GM12878 (cell line): Measurements from ENCODE around the gene SYF2. TPM values are rescaled to one million over a fixed set of nuclear protein-coding genes. Genes with fewer than 3 reads are reported as not detected.

ENCODE experiments used
- ATAC-seq: fragments of 200-7000 bp; cut with Tn5 transposase; 3 replicates; pipeline ENCODE4 v1.9.1; 2020; ENCODE audit warnings: mild to moderate bottlenecking, moderate library complexity
- BruUV-seq: library from RNA; stranded (reverse); fragments of 400-500 nt; replicated peaks from 2 replicates; lab custom pipeline; 2021; lab: Mats Ljungman, UMichigan
- CTCF ChIA-PET: fragments of 300-600 bp; sonication (Branson Sonifier 250); formaldehyde crosslinking; extraction: SDS; loops from one replicate; lab custom pipeline; 2021; ENCODE audit warnings: inconsistent platforms; lab: Yijun Ruan, JAX
- POLR2A ChIA-PET: fragments of 350-600 bp; formaldehyde crosslinking; extraction: SDS; loops from one replicate; lab custom pipeline; 2021; ENCODE audit warnings: inconsistent platforms; lab: Charles Lee
- RAD21 ChIA-PET: fragments of 300-600 bp; sonication (Branson Sonifier 250); formaldehyde crosslinking; loops from one replicate; lab custom pipeline; 2023; ENCODE audit warnings: antibody characterized with exemption; ENCODE audit not compliant: unreplicated experiment; lab: Charles Lee
- SMC1A ChIA-PET: fragments of 300-600 bp; sonication (Branson Sonifier 250); formaldehyde crosslinking; loops from one replicate; lab custom pipeline; 2023; ENCODE audit not compliant: unreplicated experiment, uncharacterized antibody; lab: Charles Lee
- DNase-seq: peaks from one replicate; pipeline ENCODE4 v3.0.0-alpha.2; 2011; ENCODE audit warnings: low read depth, low spot score
- FAIRE-seq: peaks from 3 replicates; lab custom pipeline; 2011; peaks lifted over from hg19 to GRCh38; lab: Jason Lieb, UNC
- H2AFZ ChIP-seq: 2 replicates; pipeline ENCODE4 v1.6.0; 2011; ENCODE audit warnings: low read depth, low read length, control low read depth; ENCODE audit not compliant: control insufficient read depth
- H3K27ac ChIP-seq: 2 replicates; pipeline ENCODE4 v1.5.1; 2011; ENCODE audit warnings: control low read depth; ENCODE audit not compliant: control insufficient read depth, insufficient read depth
- H3K27me3 ChIP-seq, 2 experiments: replicated peaks in 1 of 2; 2 replicates each; pipeline versions ENCODE4 v1.6.0 to v1.6.1; 2011; ENCODE audit warnings: low read length in 1 of 2; ENCODE audit not compliant: control insufficient read depth in 2 of 2, insufficient read depth in 2 of 2
- H3K36me3 ChIP-seq, 2 experiments: 2 replicates each; pipeline ENCODE4 v1.5.1; 2011; ENCODE audit warnings: low read length in 1 of 2; ENCODE audit not compliant: control insufficient read depth in 2 of 2, insufficient read depth in 2 of 2
- H3K4me1 ChIP-seq: 2 replicates; pipeline ENCODE4 v1.6.1; 2011; ENCODE audit warnings: mild to moderate bottlenecking, low read length, moderate library complexity, mixed read lengths; ENCODE audit not compliant: control insufficient read depth, insufficient read depth
- H3K4me2 ChIP-seq: 2 replicates; pipeline ENCODE4 v1.6.0; 2011; ENCODE audit warnings: control low read depth; ENCODE audit not compliant: control insufficient read depth, insufficient read depth
- H3K4me3 ChIP-seq: fragments of 200-600 bp; sonication (generic); 2 replicates; pipeline ENCODE4 v1.5.1; 2016
- H3K79me2 ChIP-seq: 2 replicates; pipeline ENCODE4 v1.6.0; 2011; ENCODE audit warnings: low read length; ENCODE audit not compliant: control insufficient read depth, insufficient read depth
- H3K9ac ChIP-seq: 2 replicates; pipeline ENCODE4 v1.8.0; 2011; ENCODE audit warnings: low read length, control low read depth, mixed read lengths; ENCODE audit not compliant: control insufficient read depth, insufficient read depth
- H3K9me3 ChIP-seq: replicated peaks from 3 replicates; pipeline ENCODE4 v1.5.1; 2011; ENCODE audit warnings: mild to moderate bottlenecking, low read length; ENCODE audit not compliant: control insufficient read depth, insufficient read depth
- H4K20me1 ChIP-seq: 2 replicates; pipeline ENCODE4 v1.6.0; 2011; ENCODE audit not compliant: control insufficient read depth, insufficient read depth
- ASH2L ChIP-seq: fragments of 300-600, 200-600 bp; sonication (generic); IDR thresholded peaks from 2 replicates; pipeline ENCODE4 v1.6.1; 2017; ENCODE audit warnings: low read depth, mild to moderate bottlenecking, borderline replicate concordance
- HDGF ChIP-seq: fragments of 450-650 bp; IDR thresholded peaks from 2 replicates; pipeline ENCODE4 v1.6.1; 2016; ENCODE audit warnings: antibody characterized with exemption
- NFXL1 ChIP-seq: fragments of 450-650 bp; IDR thresholded peaks from 2 replicates; pipeline ENCODE4 v1.6.1; 2017; ENCODE audit warnings: antibody characterized with exemption, mild to moderate bottlenecking, borderline replicate concordance
- RCOR1 ChIP-seq: conservative IDR thresholded peaks from 2 replicates; pipeline ENCODE4 v1.6.1; 2012; ENCODE audit warnings: low read depth, low read length, improper control_type of control experiment
- RFX5 ChIP-seq: IDR thresholded peaks from 2 replicates; pipeline ENCODE4 v1.6.1; 2011; ENCODE audit warnings: low read depth, low read length, improper control_type of control experiment
- SIX5 ChIP-seq: IDR thresholded peaks from 2 replicates; pipeline ENCODE4 v1.6.1; 2011; ENCODE audit warnings: mild to moderate bottlenecking, low read depth, low read length, moderate library complexity; ENCODE audit not compliant: severe bottlenecking
- WGBS: methylation state at CpG from one replicate; pipeline ENCODE4 v1.1.6; 2016; ENCODE audit warnings: low lambda C conversion rate; ENCODE audit not compliant: insufficient replicate concordance, insufficient coverage; ENCODE audit errors: missing lambda C conversion rate; 5-methylcytosine and 5-hydroxymethylcytosine counted together
- in situ Hi-C: fragments of 300-500 bp; cut with MboI; formaldehyde crosslinking; loops from 9 replicates; pipeline ENCODE4 v1.14.3; 2018; ENCODE audit warnings: mixed read lengths
- intact Hi-C: fragments of 100-400 bp; cut with micrococcal nuclease; formaldehyde crosslinking; loops from one replicate; pipeline ENCODE4 v1.14.2; 2022; ENCODE audit not compliant: unreplicated experiment
- polyA plus RNA-seq, 11 experiments: library from polyadenylated mRNA; depleted of rRNA in 4 of 11; unstranded in 6 of 11; stranded (reverse) in 5 of 11; fragments of >200 nt; fragmentation: Nextera tagmentation in 4 of 11; fragmentation: Illumina TruSeq in 1 of 11; extraction: Ambion mirVana in 4 of 11; extraction: Trizol in 1 of 11; gene quantifications; 1 replicate in 1 of 11; 2 replicates in 10 of 11; pipeline versions ENCODE4 v1.2.1 to v1.2.3, GENCODE V29; 2011 to 2016; ENCODE audit warnings: inconsistent platforms in 2 of 11, missing spikeins in 2 of 11, low read depth in 1 of 11
- total RNA-seq, 4 experiments: library from RNA; depleted of rRNA in 3 of 4; stranded (reverse); fragments of >200 nt in 3 of 4; fragmentation: Illumina TruSeq in 1 of 4; extraction: Trizol in 1 of 4; gene quantifications; 2 replicates each; pipeline versions ENCODE4 v1.2.1 to v1.2.3, GENCODE V29; 2013 to 2021

Gene SYF2
- total and polyA plus RNA-seq, 10 of the 15 experiments (the other 5 are each of a cell fraction or from before 2014, with no cell fraction given) = 20.3 to 70.5 (median 35.3) TPM

DNA sequence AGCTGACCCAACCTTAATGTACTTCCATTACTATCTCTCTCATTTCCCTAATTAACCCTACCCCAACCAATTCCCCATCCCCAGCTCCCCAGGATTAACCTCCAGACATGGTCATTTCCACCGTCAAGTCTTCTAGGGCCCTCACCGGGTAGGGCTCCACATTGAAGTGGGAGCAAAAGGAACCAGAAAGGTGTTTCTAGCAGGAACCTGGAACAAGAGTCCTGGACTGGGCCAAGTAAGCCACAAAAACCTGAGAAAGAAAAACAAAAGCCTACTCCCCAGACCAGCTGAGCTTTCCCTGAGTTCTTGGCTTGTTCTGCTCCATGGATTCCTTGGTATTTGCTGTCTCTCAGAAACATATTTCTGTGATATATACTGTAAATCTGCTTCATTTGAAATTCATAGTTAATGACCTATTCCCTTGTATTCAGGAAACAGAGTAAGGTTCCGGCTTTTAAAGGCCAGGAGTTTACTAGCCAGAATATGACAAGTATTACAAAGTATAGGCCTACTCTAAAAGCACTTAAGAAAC is 58.4 kb downstream of the SYF2 start:
- no peaks in the 10 kb centered on the region for H3K79me2 ChIP-seq
- SMC1A ChIA-PET = interaction anchor here (1.8 kb wide), 1 partner anchor 14 kb away, joined by 5 read pairs; no protein-coding TSS in a partner anchor
- POLR2A ChIA-PET = no interaction called here
- WGBS = 48% methylated on average over 3 of the region's 3 CpGs
- no peaks in the 10 kb centered on the region for H3K4me1 ChIP-seq
- no peaks in the 10 kb centered on the region; the same call in 2 of the 3 replicates for H3K9me3 ChIP-seq
- intact Hi-C loops = no loop called here
- no peak overlapping the region for H3K9ac ChIP-seq
- TF ChIP-seq NFXL1 (no peak), ASH2L (no peak), RCOR1 (no peak), HDGF (no peak), SIX5 (no peak), RFX5 (no peak)
- no peaks in the 10 kb centered on the region for H4K20me1 ChIP-seq
- FAIRE-seq = no peak
- CTCF ChIA-PET = no interaction called here
- H3K36me3 ChIP-seq = no peaks in the 10 kb centered on the region
- H3K4me2 ChIP-seq = no peak overlapping the region
- no peak overlapping the region for H2AFZ ChIP-seq
- DNase-seq = no peak
- H3K27me3 ChIP-seq = no peaks in the 10 kb centered on the region
- no peak for ATAC-seq
- no peak overlapping the region for H3K27ac ChIP-seq
- RAD21 ChIA-PET = no interaction called here
- in situ Hi-C loops = no loop called here
- BruUV-seq = no TSS peak
- no peak overlapping the region for H3K4me3 ChIP-seq

Other genes starting within 250 kb of the SYF2 start
- gene RSRP1, start 15.0 kb upstream of the SYF2 start, total RNA-seq (2014; rRNA removed) = 72.1 and 84.6 TPM in 2 replicates
- gene RSRP1, start 15.0 kb upstream of the SYF2 start, total RNA-seq (2014; rRNA removed; fragmentation: Illumina TruSeq; extraction: Trizol) = 114 and 115 TPM in 2 replicates
- 67.4 and 78.2 TPM in 2 replicates for gene RSRP1, start 15.0 kb upstream of the SYF2 start, total RNA-seq (2021)
- gene RSRP1, start 15.0 kb upstream of the SYF2 start, polyA plus RNA-seq (2011; rRNA removed) = 128 and 232 TPM in 2 replicates
- 88.5 and 118 TPM in 2 replicates for gene RSRP1, start 15.0 kb upstream of the SYF2 start, polyA plus RNA-seq (2014; fragmentation: Illumina TruSeq; extraction: Trizol)
- gene RSRP1, start 15.0 kb upstream of the SYF2 start, polyA plus RNA-seq (2014; fragmentation: Nextera tagmentation; extraction: Ambion mirVana) = 10 to 100 TPM; 23.5 to 48.3 TPM
- 103 and 125 TPM in 2 replicates for gene RSRP1, start 15.0 kb upstream of the SYF2 start, polyA plus RNA-seq (2014; rRNA removed)
- 10 to 100 TPM; 91.5 to 99.1 TPM for gene RSRP1, start 15.0 kb upstream of the SYF2 start, polyA plus RNA-seq (2016; fragmentation: Nextera tagmentation; extraction: Ambion mirVana)
- not detected in 2 replicates for gene RHD, start 40.0 kb upstream of the SYF2 start, total RNA-seq (2014; rRNA removed)
- not detected in 2 replicates for gene RHD, start 40.0 kb upstream of the SYF2 start, total RNA-seq (2014; rRNA removed; fragmentation: Illumina TruSeq; extraction: Trizol)
- 0.13 TPM in 1 of 2 replicates, not detected in the other for gene RHD, start 40.0 kb upstream of the SYF2 start, total RNA-seq (2021)
- gene RHD, start 40.0 kb upstream of the SYF2 start, polyA plus RNA-seq (2011; rRNA removed) = not detected in 2 replicates
- gene RHD, start 40.0 kb upstream of the SYF2 start, polyA plus RNA-seq (2014; fragmentation: Illumina TruSeq; extraction: Trizol) = not detected in 2 replicates
- gene RHD, start 40.0 kb upstream of the SYF2 start, polyA plus RNA-seq (2014; fragmentation: Nextera tagmentation; extraction: Ambion mirVana) = under 1 TPM in 1 of 2 experiments, not detected in 1; 0.02 TPM
- gene RHD, start 40.0 kb upstream of the SYF2 start, polyA plus RNA-seq (2014; rRNA removed) = not detected in 2 replicates
- under 1 TPM; 0.24 to 0.34 TPM for gene RHD, start 40.0 kb upstream of the SYF2 start, polyA plus RNA-seq (2016; fragmentation: Nextera tagmentation; extraction: Ambion mirVana)
- gene TMEM50A, start 105.8 kb upstream of the SYF2 start, total RNA-seq (2014; rRNA removed) = 96.0 and 130 TPM in 2 replicates
- 63.8 and 65.2 TPM in 2 replicates for gene TMEM50A, start 105.8 kb upstream of the SYF2 start, total RNA-seq (2014; rRNA removed; fragmentation: Illumina TruSeq; extraction: Trizol)
- gene TMEM50A, start 105.8 kb upstream of the SYF2 start, total RNA-seq (2021) = 69.6 and 74.5 TPM in 2 replicates
- gene TMEM50A, start 105.8 kb upstream of the SYF2 start, polyA plus RNA-seq (2011; rRNA removed) = 139 and 178 TPM in 2 replicates
- 86.2 and 103 TPM in 2 replicates for gene TMEM50A, start 105.8 kb upstream of the SYF2 start, polyA plus RNA-seq (2014; fragmentation: Illumina TruSeq; extraction: Trizol)
- 10 to 100 TPM; 23.5 to 41.9 TPM for gene TMEM50A, start 105.8 kb upstream of the SYF2 start, polyA plus RNA-seq (2014; fragmentation: Nextera tagmentation; extraction: Ambion mirVana)
- gene TMEM50A, start 105.8 kb upstream of the SYF2 start, polyA plus RNA-seq (2014; rRNA removed) = 84.8 and 115 TPM in 2 replicates
- 100 to 1,000 TPM; 132 to 148 TPM for gene TMEM50A, start 105.8 kb upstream of the SYF2 start, polyA plus RNA-seq (2016; fragmentation: Nextera tagmentation; extraction: Ambion mirVana)
- 0.28 and 0.44 TPM in 2 replicates for gene RHCE, start 188.3 kb upstream of the SYF2 start, total RNA-seq (2014; rRNA removed)
- gene RHCE, start 188.3 kb upstream of the SYF2 start, total RNA-seq (2014; rRNA removed; fragmentation: Illumina TruSeq; extraction: Trizol) = 0.27 TPM in 1 of 2 replicates, not detected in the other
- 0.18 TPM in 1 of 2 replicates, not detected in the other for gene RHCE, start 188.3 kb upstream of the SYF2 start, total RNA-seq (2021)
- gene RHCE, start 188.3 kb upstream of the SYF2 start, polyA plus RNA-seq (2011; rRNA removed) = 0.41 and 0.42 TPM in 2 replicates
- gene RHCE, start 188.3 kb upstream of the SYF2 start, polyA plus RNA-seq (2014; fragmentation: Illumina TruSeq; extraction: Trizol) = 0.12 and 1.1 TPM in 2 replicates
- gene RHCE, start 188.3 kb upstream of the SYF2 start, polyA plus RNA-seq (2014; fragmentation: Nextera tagmentation; extraction: Ambion mirVana) = under 1 TPM in 1 of 2 experiments, not detected in 1; 0.07 TPM
- gene RHCE, start 188.3 kb upstream of the SYF2 start, polyA plus RNA-seq (2014; rRNA removed) = 0.06 and 0.10 TPM in 2 replicates
- under 1 TPM in 1 of 2 experiments, not detected in 1; 0.33 TPM for gene RHCE, start 188.3 kb upstream of the SYF2 start, polyA plus RNA-seq (2016; fragmentation: Nextera tagmentation; extraction: Ambion mirVana)
- gene MACO1, start 198.4 kb upstream of the SYF2 start, total RNA-seq (2014; rRNA removed) = 11.8 and 12.8 TPM in 2 replicates
- 15.6 and 16.0 TPM in 2 replicates for gene MACO1, start 198.4 kb upstream of the SYF2 start, total RNA-seq (2014; rRNA removed; fragmentation: Illumina TruSeq; extraction: Trizol)
- gene MACO1, start 198.4 kb upstream of the SYF2 start, total RNA-seq (2021) = 14.8 TPM in 2 replicates
- gene MACO1, start 198.4 kb upstream of the SYF2 start, polyA plus RNA-seq (2011; rRNA removed) = 19.8 and 23.0 TPM in 2 replicates
- gene MACO1, start 198.4 kb upstream of the SYF2 start, polyA plus RNA-seq (2014; fragmentation: Illumina TruSeq; extraction: Trizol) = 14.6 and 20.8 TPM in 2 replicates
- gene MACO1, start 198.4 kb upstream of the SYF2 start, polyA plus RNA-seq (2014; fragmentation: Nextera tagmentation; extraction: Ambion mirVana) = 1 to 10 TPM; 3.2 to 4.2 TPM
- gene MACO1, start 198.4 kb upstream of the SYF2 start, polyA plus RNA-seq (2014; rRNA removed) = 8.4 and 8.8 TPM in 2 replicates
- gene MACO1, start 198.4 kb upstream of the SYF2 start, polyA plus RNA-seq (2016; fragmentation: Nextera tagmentation; extraction: Ambion mirVana) = 1 to 10 TPM; 8.1 to 8.4 TPM